KMS-11 (cell line): ENCODE data around the gene SKI.

Source experiments
- H2AFZ ChIP-seq: fragments of 200-600 bp; sonication (generic); 2 replicates; pipeline ENCODE4 v1.6.1; 2016; ENCODE audit warnings: antibody characterized with exemption, mixed run types, low read depth
- H3K27ac ChIP-seq: fragments of 200-600 bp; sonication (generic); 2 replicates; pipeline ENCODE4 v1.6.1; 2016; ENCODE audit warnings: mild to moderate bottlenecking, mixed run types
- H3K27me3 ChIP-seq: fragments of 200-600 bp; sonication (generic); 2 replicates; pipeline ENCODE4 v1.6.1; 2017; ENCODE audit warnings: mild to moderate bottlenecking, low read depth, mixed run types, moderate library complexity; ENCODE audit not compliant: insufficient read depth
- H3K36me3 ChIP-seq: fragments of 200-600 bp; sonication (generic); 2 replicates; pipeline ENCODE4 v1.6.1; 2017; ENCODE audit warnings: mild to moderate bottlenecking, mixed run types; ENCODE audit not compliant: insufficient read depth
- H3K4me1 ChIP-seq: fragments of 200-600 bp; sonication (generic); 2 replicates; pipeline ENCODE4 v1.6.1; 2016; ENCODE audit warnings: mild to moderate bottlenecking, low read depth, mixed run types; ENCODE audit not compliant: poor library complexity, severe bottlenecking
- H3K4me2 ChIP-seq: fragments of 200-600 bp; sonication (generic); 2 replicates; pipeline ENCODE4 v1.7.0; 2016; ENCODE audit warnings: mild to moderate bottlenecking, mixed run types
- H3K4me3 ChIP-seq: fragments of 200-600 bp; sonication (generic); IDR thresholded peaks from 2 replicates; pipeline ENCODE4 v1.6.1; 2017; ENCODE audit warnings: low read depth, low read length, mixed read lengths; ENCODE audit not compliant: insufficient read depth
- H3K79me2 ChIP-seq: fragments of 200-600 bp; sonication (generic); 2 replicates; pipeline ENCODE4 v1.6.1; 2016; ENCODE audit warnings: low read depth, mixed run types; ENCODE audit not compliant: insufficient read depth
- H3K9ac ChIP-seq: fragments of 200-600 bp; sonication (generic); 2 replicates; pipeline ENCODE4 v1.6.1; 2016; ENCODE audit warnings: mild to moderate bottlenecking, mixed run types
- H4K20me1 ChIP-seq: fragments of 200-600 bp; sonication (generic); 2 replicates; pipeline ENCODE4 v1.6.1; 2016; ENCODE audit warnings: mild to moderate bottlenecking, mixed run types; ENCODE audit not compliant: insufficient read depth
- TF ChIP-seq, protein P1 (sequence below): fragments of 200-600 bp; sonication (generic); conservative IDR thresholded peaks from 2 replicates; pipeline ENCODE4 v1.6.1; 2017; ENCODE audit warnings: low read depth, mild to moderate bottlenecking, antibody characterized with exemption, low read length, moderate library complexity, mixed read lengths

SKI gene

DNA sequence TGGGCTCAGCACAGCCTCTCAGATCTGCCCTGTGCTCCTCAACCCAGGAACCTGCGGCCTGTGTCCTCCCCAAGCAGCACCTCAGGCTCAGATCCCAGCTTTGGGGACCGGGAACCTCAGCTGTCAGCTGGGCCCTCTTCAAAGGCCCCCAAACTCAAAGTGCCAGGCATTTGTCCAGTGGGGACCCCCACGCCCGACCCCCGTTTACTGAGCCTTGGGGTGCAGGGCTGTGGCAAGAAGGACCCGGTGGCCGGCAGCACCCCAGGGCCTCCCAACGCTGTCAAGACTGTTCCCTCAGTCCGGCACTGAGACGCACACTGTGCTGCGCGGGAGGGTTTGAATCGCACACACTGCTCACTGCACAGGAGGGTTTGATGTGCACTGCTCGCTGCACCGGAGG, 128.3 kb downstream of the SKI start:
- Histone ChIP-seq H4K20me1 (no peaks in the 10 kb centered on the region), H3K79me2 (no peaks in the 10 kb centered on the region), H3K9ac (no peak overlapping the region), H3K36me3 (no peaks in the 10 kb centered on the region), H3K4me3 (no peak overlapping the region), H3K27ac (no peak overlapping the region), H2AFZ (no peak overlapping the region), H3K4me1 (no peaks in the 10 kb centered on the region), H3K27me3 (peaks cover 83% of the 10 kb centered on the region), H3K4me2 (no peak overlapping the region)
- TF ChIP-seq, protein P1, sequence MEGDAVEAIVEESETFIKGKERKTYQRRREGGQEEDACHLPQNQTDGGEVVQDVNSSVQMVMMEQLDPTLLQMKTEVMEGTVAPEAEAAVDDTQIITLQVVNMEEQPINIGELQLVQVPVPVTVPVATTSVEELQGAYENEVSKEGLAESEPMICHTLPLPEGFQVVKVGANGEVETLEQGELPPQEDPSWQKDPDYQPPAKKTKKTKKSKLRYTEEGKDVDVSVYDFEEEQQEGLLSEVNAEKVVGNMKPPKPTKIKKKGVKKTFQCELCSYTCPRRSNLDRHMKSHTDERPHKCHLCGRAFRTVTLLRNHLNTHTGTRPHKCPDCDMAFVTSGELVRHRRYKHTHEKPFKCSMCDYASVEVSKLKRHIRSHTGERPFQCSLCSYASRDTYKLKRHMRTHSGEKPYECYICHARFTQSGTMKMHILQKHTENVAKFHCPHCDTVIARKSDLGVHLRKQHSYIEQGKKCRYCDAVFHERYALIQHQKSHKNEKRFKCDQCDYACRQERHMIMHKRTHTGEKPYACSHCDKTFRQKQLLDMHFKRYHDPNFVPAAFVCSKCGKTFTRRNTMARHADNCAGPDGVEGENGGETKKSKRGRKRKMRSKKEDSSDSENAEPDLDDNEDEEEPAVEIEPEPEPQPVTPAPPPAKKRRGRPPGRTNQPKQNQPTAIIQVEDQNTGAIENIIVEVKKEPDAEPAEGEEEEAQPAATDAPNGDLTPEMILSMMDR: no peak

DNA sequence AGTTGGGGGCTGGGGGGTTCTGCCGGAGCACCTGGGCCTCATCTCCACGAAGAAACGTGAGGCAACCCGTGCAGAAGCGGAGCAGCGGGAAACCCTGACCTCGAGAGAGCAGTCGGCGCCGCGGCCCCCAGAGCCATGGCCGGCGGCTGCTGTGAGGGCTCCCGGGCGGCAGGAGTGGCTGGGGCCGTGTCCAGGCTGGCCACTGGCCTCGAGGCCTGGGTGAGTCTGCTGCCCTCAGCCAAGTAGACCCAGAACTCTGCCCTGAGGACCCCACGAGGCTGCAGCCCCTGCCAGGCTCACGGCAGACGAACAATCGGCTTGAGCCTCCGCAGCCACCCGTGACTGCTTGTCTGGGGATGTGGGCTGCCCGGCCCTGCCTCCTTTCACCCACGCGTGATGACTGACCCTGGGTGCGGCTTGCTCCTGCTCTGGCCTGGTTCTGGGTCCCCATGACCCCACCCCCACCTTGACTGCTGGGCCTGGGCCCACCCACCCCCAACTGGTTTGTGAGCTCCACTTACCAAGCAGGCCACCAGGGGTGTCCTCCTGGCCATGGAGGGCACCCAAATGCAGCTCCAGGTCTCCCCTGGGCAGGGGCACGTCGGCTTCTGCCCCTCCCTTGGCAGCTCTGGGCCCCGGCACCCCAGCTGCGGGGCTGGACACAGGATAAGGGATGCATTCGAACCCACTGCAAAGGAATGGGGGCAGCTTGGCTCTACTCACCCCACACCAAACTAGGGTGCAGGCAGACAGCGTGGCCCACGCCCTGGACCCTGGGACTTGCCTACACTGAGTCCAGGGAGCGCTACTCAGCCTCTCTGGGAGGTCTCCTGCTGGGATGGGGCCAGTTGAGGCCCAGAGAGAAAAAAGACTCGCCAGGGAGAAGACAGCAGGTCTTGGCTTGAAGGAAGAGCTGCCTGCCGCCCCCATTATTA, 129.1 kb downstream of the SKI start:
- H3K9ac ChIP-seq: no peak overlapping the region
- no peaks in the 10 kb centered on the region for H3K79me2 ChIP-seq
- peaks cover 80% of the 10 kb centered on the region for H3K27me3 ChIP-seq
- H3K4me2 ChIP-seq: no peak overlapping the region
- TF ChIP-seq, protein P1: no peak
- H3K36me3 ChIP-seq: no peaks in the 10 kb centered on the region
- no peak overlapping the region for H3K27ac ChIP-seq
- H2AFZ ChIP-seq: no peak overlapping the region
- no peaks in the 10 kb centered on the region for H3K4me1 ChIP-seq
- no peaks in the 10 kb centered on the region for H4K20me1 ChIP-seq
- no peak overlapping the region for H3K4me3 ChIP-seq

DNA sequence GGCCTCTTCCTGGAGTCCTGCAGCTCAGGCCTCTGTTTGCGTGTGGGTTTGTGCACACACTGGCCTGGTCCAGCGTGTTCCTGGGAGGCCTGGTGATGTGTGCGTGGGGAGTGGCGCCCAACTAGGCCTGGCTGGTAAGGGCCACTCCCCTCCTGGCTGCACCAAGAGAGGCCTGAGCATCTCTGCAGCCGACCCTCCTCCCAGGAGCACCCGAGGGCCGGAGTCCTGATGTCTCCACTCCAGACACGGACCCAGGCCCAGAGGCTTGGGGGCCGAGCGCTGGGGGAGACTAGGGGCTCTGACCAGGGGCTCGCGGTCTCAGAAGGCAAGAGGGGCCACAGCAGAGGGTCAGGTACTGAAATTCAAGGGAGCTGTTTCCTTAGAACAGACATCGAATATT, 130.0 kb downstream of the SKI start:
- Histone ChIP-seq H3K27me3 (peaks cover 71% of the 10 kb centered on the region), H3K36me3 (no peaks in the 10 kb centered on the region), H3K27ac (no peak overlapping the region), H3K4me2 (no peak overlapping the region), H3K4me1 (no peaks in the 10 kb centered on the region), H3K4me3 (no peak overlapping the region), H2AFZ (no peak overlapping the region), H3K79me2 (no peaks in the 10 kb centered on the region), H4K20me1 (no peaks in the 10 kb centered on the region), H3K9ac (no peak overlapping the region)
- TF ChIP-seq, protein P1: no peak

DNA sequence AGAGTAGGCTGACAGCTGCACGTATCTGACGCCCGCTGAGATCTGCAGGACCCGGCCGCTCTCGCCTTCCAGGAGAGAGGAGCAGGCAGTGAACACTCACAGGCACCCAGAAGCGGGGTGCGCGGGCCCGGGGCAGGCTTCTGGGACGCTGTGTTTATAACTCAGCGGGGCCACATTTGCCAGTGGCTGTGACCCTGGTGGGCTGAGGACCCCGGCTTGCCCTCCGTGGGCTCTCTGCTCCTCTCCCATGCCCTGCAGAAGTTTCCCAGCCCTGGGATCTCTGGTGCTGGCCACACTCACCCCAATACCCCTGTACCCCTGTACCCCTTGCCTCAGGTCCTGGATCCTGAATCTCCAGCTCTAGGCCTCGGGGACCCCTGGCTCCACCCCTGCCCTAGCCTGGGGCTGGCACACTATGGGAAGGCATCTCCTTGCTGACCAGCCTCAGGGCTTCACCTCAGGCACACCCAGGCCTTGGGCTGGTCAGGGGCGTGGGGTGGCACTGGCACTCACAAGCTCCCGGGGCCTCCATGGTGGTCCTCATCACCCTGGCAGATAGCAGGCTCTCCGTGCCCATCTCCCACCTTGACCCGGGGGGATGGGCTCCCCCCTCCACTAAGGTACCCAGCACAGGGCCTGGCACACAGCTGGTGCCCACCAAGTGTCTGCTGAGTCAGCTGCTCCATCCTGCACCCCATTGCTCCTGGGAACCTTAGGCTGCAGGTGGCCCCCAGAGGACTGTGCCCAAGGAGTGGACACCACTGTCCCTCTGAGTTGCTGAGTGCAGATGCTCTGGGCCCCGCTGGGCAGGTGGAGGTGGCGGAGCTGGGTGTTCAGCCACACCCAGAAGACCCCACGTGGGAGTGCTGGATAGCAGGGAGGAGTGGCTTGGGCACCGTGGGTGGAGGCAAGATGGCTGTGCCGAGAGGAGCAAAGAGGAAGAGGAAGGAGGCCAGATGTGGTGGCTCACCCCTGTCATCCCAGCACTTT, 130.8 kb downstream of the SKI start:
- Histone ChIP-seq H3K4me2 (no peak overlapping the region), H4K20me1 (no peaks in the 10 kb centered on the region), H3K36me3 (no peaks in the 10 kb centered on the region), H3K27me3 (peaks cover 63% of the 10 kb centered on the region), H3K9ac (no peak overlapping the region), H3K27ac (no peak overlapping the region), H3K4me1 (no peaks in the 10 kb centered on the region), H2AFZ (no peak overlapping the region), H3K4me3 (no peak overlapping the region), H3K79me2 (no peaks in the 10 kb centered on the region)
- TF ChIP-seq, protein P1: no peak
